HuH-7.5 (cell line): Measurements from ENCODE around the gene SMU1.
"Not testable (repeated sequence)": the region's sequence is repeated elsewhere in the genome, so short reads cannot be mapped to it uniquely, and the experiment has no call there.

Experiments used
- DNase-seq: peaks from one replicate; pipeline ENCODE4 v3.0.0; 2011; ENCODE audit warnings: low spot score

Gene SMU1

GRCh38 chr9:33105504-33105903, 29.0 kb upstream of the SMU1 start:
- DNase-seq = no peak

GRCh38 chr9:33104401-33104800, 27.9 kb upstream of the SMU1 start:
- no peak for DNase-seq

- no peak for DNase-seq
Measured at GRCh38 chr9:33103501-33104281, 27.2 kb upstream of the SMU1 start.

GRCh38 chr9:33102551-33103210, 26.2 kb upstream of the SMU1 start:
- DNase-seq = no peak

GRCh38 chr9:33101104-33101951, 24.9 kb upstream of the SMU1 start:
- DNase-seq = no peak

- no peak for DNase-seq
Measured at GRCh38 chr9:33099754-33100153, 23.3 kb upstream of the SMU1 start.

GRCh38 chr9:33097192-33097591, 20.7 kb upstream of the SMU1 start:
- no peak for DNase-seq

- no peak for DNase-seq
Measured at GRCh38 chr9:33092634-33093033, 16.2 kb upstream of the SMU1 start.

- not testable (repeated sequence) for DNase-seq
Measured at GRCh38 chr9:33085672-33086071, 9.2 kb upstream of the SMU1 start.

GRCh38 chr9:33082538-33083326, 6.3 kb upstream of the SMU1 start:
- DNase-seq = no peak

GRCh38 chr9:33082128-33082527, 5.7 kb upstream of the SMU1 start:
- no peak for DNase-seq

- peak; percentile 70 for DNase-seq
Measured at GRCh38 chr9:33081128-33081851, 4.8 kb upstream of the SMU1 start.

GRCh38 chr9:33080534-33080933, 4.1 kb upstream of the SMU1 start:
- no peak for DNase-seq

GRCh38 chr9:33068991-33069390, 7.5 kb downstream of the SMU1 start:
- DNase-seq = no peak

- DNase-seq = no peak
Measured at GRCh38 chr9:33065157-33066076, 11.1 kb downstream of the SMU1 start.

- DNase-seq = no peak
Measured at GRCh38 chr9:33051144-33051543, 25.3 kb downstream of the SMU1 start.

- no peak for DNase-seq
Measured at GRCh38 chr9:33049680-33050361, 26.7 kb downstream of the SMU1 start.

GRCh38 chr9:33048054-33048465, 28.4 kb downstream of the SMU1 start:
- DNase-seq = no peak

GRCh38 chr9:33046061-33046460, 30.4 kb downstream of the SMU1 start:
- no peak for DNase-seq
